Ovary (tissue), 9 donors: Measurements from ENCODE around the gene KIAA1328. TPM values are rescaled to one million over a fixed set of nuclear protein-coding genes. Genes with fewer than 3 reads are reported as not detected.

Experiments
- DNase-seq, 5 donors: peaks; one replicate each; pipeline ENCODE4 v3.0.0-alpha.2; 2019 to 2020
- H3K27ac ChIP-seq, 2 donors: fragments of 200-600 bp; one replicate each; pipeline versions ENCODE4 v1.5.1 to v1.8.0; 2019 to 2022
- H3K27me3 ChIP-seq: fragments of 200-600 bp; one replicate; pipeline ENCODE4 v1.8.0; 2022
- H3K36me3 ChIP-seq: fragments of 200-600 bp; sonication (generic); one replicate; pipeline ENCODE4 v1.5.1; 2019
- H3K4me1 ChIP-seq: one replicate; pipeline ENCODE4 v1.8.1; 2013; ENCODE audit warnings: mild to moderate bottlenecking, moderate library complexity; ENCODE audit not compliant: insufficient read depth
- H3K4me3 ChIP-seq: fragments of 200-600 bp; sonication (generic); one replicate; pipeline ENCODE4 v1.5.1; 2017
- H3K9me3 ChIP-seq, 2 donors: fragments of 200-600 bp in 1 of 2; sonication (generic) in 1 of 2; one replicate each; pipeline versions ENCODE4 v1.5.1 to v1.8.1; 2013 to 2019; ENCODE audit warnings: mild to moderate bottlenecking in 1 of 2, moderate library complexity in 1 of 2
- CTCF ChIP-seq, 3 donors: fragments of 450-650 bp in 2 of 3; fragments of 200-600 bp in 1 of 3; IDR thresholded peaks; one replicate each; pipeline versions ENCODE4 v1.5.1 to v1.8.0; 2016 to 2022; ENCODE audit warnings: antibody characterized with exemption in 3 of 3, mild to moderate bottlenecking in 1 of 3
- EP300 ChIP-seq: sonication (generic); formaldehyde crosslinking; IDR thresholded peaks from one replicate; pipeline ENCODE4 v1.6.1; 2017; ENCODE audit warnings: antibody characterized with exemption
- POLR2A ChIP-seq: fragments of 450-650 bp; IDR thresholded peaks from one replicate; pipeline ENCODE4 v1.6.1; 2017; ENCODE audit warnings: antibody characterized with exemption, mild to moderate bottlenecking, moderate library complexity
- WGBS, 3 donors: extraction: QIAGEN DNeasy Blood & Tissue Kit in 1 of 3; methylation state at CpG; one replicate each; pipeline versions ENCODE4 v1.1.5 to v1.1.7; 2013 to 2017; 5-methylcytosine and 5-hydroxymethylcytosine counted together
- intact Hi-C, 4 donors: fragments of 100-400 bp; cut with DNase I; formaldehyde crosslinking; loops; one replicate each; pipeline versions ENCODE4 v1.11.0 to v1.15.1; 2022 to 2023
- polyA plus RNA-seq, 2 donors: library from polyadenylated mRNA; stranded (reverse); fragments of 200-250 nt in 1 of 2; fragments of 350-450 nt in 1 of 2; fragmentation: Illumina TruSeq in 1 of 2; extraction: RNeasy Lipid Tissue Mini Kit (QIAGEN cat#74804) in 1 of 2; gene quantifications; one replicate each; pipeline ENCODE4 v1.2.3, GENCODE V29; 2013 to 2014
- total RNA-seq, 7 donors: library from RNA; depleted of rRNA in 2 of 7; stranded (reverse); fragments of >200 nt in 2 of 7; fragmentation: NEBNext Ultra II Directional in 3 of 7; extraction: Animal tissue kit (Norgen Biotek cat#: 25700) in 3 of 7; gene quantifications; one replicate each; pipeline versions ENCODE4 v1.1.0 to v1.2.4, GENCODE V29; 2016 to 2023
- donor health status: DM: no; HTN: no; CAD: no; lungs with moderate emphysema.
- donor health status: DM: no; HTN: no; CAD: no.
- donor health status: Bipolar disorder and iron deficiency.
- donor health status: DM: yes; HTN: yes; CAD: no.
- donor health status: DM: no; HTN: no; CAD: no.
- donor health status: DM: yes; HTN: yes; CAD: no.

Gene KIAA1328
- total and polyA plus RNA-seq, 9 donors = 6.7 to 38.3 (median 18.7) TPM

DNA sequence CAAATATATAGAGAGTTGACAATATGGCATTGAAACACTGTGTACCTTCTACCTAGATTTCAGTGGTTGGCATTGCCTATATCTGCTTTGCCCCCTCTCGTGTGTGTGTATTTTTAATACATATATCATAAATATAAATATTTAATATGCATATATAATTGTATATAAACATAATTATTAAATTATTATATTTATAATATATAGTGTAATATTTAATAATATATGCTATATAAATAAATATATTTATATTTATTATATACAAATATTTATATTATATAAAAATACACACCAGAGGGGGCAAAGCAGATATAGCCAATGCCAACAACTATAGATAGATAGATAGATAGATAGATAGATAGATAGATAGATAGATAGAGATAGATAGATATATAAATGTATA, 124.1 kb downstream of the KIAA1328 start:
- 91 to 94% (median 92%) methylated on average over 1 of the region's 1 CpG for WGBS, 3 donors
- no peaks in the 10 kb centered on the region for H3K27me3 ChIP-seq
- no peak overlapping the region for H3K4me3 ChIP-seq
- TF ChIP-seq CTCF (IDR thresholded peaks at IDR 0.05) = no peak
- intact Hi-C loops = no loop called here
- H3K36me3 ChIP-seq = no peaks in the 10 kb centered on the region
- no peak for DNase-seq
- no peaks in the 10 kb centered on the region for H3K9me3 ChIP-seq
- H3K4me1 ChIP-seq = no peaks in the 10 kb centered on the region
- no peak overlapping the region for H3K27ac ChIP-seq

- Histone ChIP-seq H3K4me1 (no peaks in the 10 kb centered on the region), H3K9me3 (no peaks in the 10 kb centered on the region), H3K36me3 (no peaks in the 10 kb centered on the region), H3K27me3 (no peaks in the 10 kb centered on the region), H3K4me3 (no peak overlapping the region), H3K27ac (no peak overlapping the region)
- intact Hi-C loops = no loop called here
- 95 to 97% (median 95%) methylated on average over 9 of the region's 9 CpGs for WGBS, 3 donors
- TF ChIP-seq CTCF (IDR thresholded peaks at IDR 0.05) (no peak), POLR2A (no peak), EP300 (no peak)
- DNase-seq = peak in 1 of 5 donors; percentile 15
Measured at GRCh38 chr18:36960038-36960437, 131.1 kb downstream of the KIAA1328 start.

DNA sequence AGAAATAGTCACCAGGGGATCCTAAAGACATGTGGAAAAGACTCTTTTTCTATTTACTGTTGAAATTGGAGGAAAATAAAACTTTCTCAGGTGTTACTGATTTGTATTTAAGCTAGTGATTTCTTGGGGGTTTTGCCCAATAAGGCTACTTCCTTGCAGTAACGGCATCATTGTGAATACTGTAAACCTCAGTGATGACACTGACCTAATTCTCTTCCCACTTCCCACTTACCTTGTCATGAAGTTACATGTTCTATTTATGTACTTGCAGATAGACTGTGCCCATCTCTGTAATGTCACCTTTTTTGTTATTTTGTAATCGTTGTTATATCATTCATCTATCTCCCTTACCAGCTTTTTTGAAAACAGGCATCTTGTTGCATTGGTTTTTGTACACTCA, 134.5 kb downstream of the KIAA1328 start:
- no peak overlapping the region for H3K27ac ChIP-seq
- DNase-seq = no peak
- intact Hi-C loops = no loop called here
- no peaks in the 10 kb centered on the region for H3K9me3 ChIP-seq
- no peaks in the 10 kb centered on the region for H3K4me1 ChIP-seq
- H3K36me3 ChIP-seq = no peaks in the 10 kb centered on the region
- no peak overlapping the region for H3K4me3 ChIP-seq
- TF ChIP-seq POLR2A (no peak), CTCF (IDR thresholded peaks at IDR 0.05) (no peak), EP300 (no peak)
- WGBS, 3 donors = 80 to 89% (median 86%) methylated on average over 2 of the region's 2 CpGs
- no peaks in the 10 kb centered on the region for H3K27me3 ChIP-seq

GRCh38 chr18:36974686-36975085, 145.8 kb downstream of the KIAA1328 start:
- no peak overlapping the region for H3K4me3 ChIP-seq
- WGBS, 3 donors = 92 to 97% (median 95%) methylated on average over 3 of the region's 3 CpGs
- H3K27me3 ChIP-seq = no peaks in the 10 kb centered on the region
- TF ChIP-seq CTCF (IDR thresholded peaks at IDR 0.05) = no peak
- TF ChIP-seq POLR2A = no peak
- TF ChIP-seq EP300 = no peak
- intact Hi-C loops = no loop called here
- no peaks in the 10 kb centered on the region for H3K4me1 ChIP-seq
- no peak for DNase-seq
- no peak overlapping the region for H3K27ac ChIP-seq
- no peaks in the 10 kb centered on the region for H3K9me3 ChIP-seq
- no peaks in the 10 kb centered on the region for H3K36me3 ChIP-seq

DNA sequence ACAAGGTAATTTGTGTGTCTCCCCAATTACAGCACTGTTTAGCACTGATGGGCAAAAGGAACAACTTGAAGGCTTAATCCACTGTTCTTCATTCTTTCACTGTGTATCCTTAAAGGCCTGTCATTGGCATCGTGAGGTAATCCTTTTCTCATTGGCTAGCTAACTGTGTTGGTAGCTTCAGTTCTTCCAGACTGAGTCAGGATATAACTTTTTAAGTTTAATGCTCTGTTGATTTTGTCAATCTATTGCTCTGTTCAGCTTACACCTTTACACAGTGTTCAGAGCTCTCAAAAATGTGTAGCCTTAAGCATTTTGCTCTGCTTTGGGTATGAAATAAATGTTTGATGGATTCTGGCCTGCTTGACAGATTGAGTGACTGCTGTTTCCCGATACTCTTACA, 148.2 kb downstream of the KIAA1328 start:
- no peaks in the 10 kb centered on the region for H3K9me3 ChIP-seq
- WGBS, 3 donors = 89 to 92% (median 92%) methylated on average over 2 of the region's 2 CpGs

More for the DNA sequence above, 148.2 kb downstream of the KIAA1328 start:
- intact Hi-C loops = no loop called here
- Histone ChIP-seq H3K27me3 (no peaks in the 10 kb centered on the region), H3K36me3 (no peaks in the 10 kb centered on the region), H3K4me3 (no peak overlapping the region), H3K27ac (no peak overlapping the region), H3K4me1 (no peaks in the 10 kb centered on the region)
- TF ChIP-seq CTCF (IDR thresholded peaks at IDR 0.05) = no peak
- no peak for DNase-seq
